Progenitor cell of endocrine pancreas (in vitro differentiated cells): Measurements from ENCODE around the gene ADAM8. TPM values are rescaled to one million over a fixed set of nuclear protein-coding genes. Genes with fewer than 3 reads are reported as not detected.

Experiments used
- DNase-seq: peaks from one replicate; pipeline ENCODE4 v3.0.0; 2021; ENCODE audit warnings: low spot score; ENCODE audit not compliant: unreplicated experiment
- H3K27ac Mint-ChIP-seq: 2 replicates; pipeline ENCODE4 v1.8.0; 2021; ENCODE audit warnings: mild to moderate bottlenecking, moderate library complexity, mixed read lengths
- H3K27me3 Mint-ChIP-seq: 2 replicates; pipeline ENCODE4 v1.8.0; 2021; ENCODE audit warnings: mixed read lengths
- H3K36me3 Mint-ChIP-seq: 2 replicates; pipeline ENCODE4 v1.8.0; 2022; ENCODE audit warnings: mixed read lengths; ENCODE audit not compliant: insufficient read depth
- H3K4me1 Mint-ChIP-seq: 2 replicates; pipeline ENCODE4 v1.8.0; 2021; ENCODE audit warnings: low read depth, mixed read lengths
- H3K4me3 Mint-ChIP-seq: 2 replicates; pipeline ENCODE4 v1.8.0; 2021; ENCODE audit warnings: low read depth, mild to moderate bottlenecking, moderate library complexity, mixed read lengths
- H3K9me3 Mint-ChIP-seq: 2 replicates; pipeline ENCODE4 v1.8.0; 2021; ENCODE audit warnings: low read depth, mixed read lengths
- total RNA-seq: library from RNA; stranded (reverse); gene quantifications from 2 replicates; pipeline ENCODE4 v1.2.1, GENCODE V29; 2021
- TF ChIP-seq, protein P1 (sequence below): fragments of 200-600 bp; sonication (generic); IDR thresholded peaks from one replicate; pipeline ENCODE4 v1.5.0; 2021; ENCODE audit warnings: antibody characterized with exemption, mild to moderate bottlenecking; ENCODE audit not compliant: unreplicated experiment

Gene ADAM8
- total RNA-seq, 1 donor from 2014 or later = 16.3 TPM

DNA sequence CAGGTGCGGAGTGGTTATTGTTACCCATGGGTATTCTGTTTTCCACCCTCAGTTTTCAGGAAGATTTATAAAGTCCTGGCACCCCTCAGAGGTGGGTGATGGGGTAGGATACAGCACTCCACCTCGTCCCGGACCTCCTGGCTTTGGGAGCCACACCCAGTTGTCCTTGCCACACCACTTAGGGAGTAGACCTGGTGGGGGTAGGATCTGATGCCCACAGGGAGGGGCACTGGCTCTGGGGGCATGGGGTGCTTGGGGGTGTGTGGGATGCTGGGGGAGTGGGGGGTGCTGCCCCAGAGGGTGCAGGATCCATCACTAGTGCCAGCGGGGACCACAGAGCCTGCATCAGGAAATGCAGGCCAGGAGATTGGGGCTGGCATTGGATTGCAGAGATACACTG, 36.5 kb upstream of the ADAM8 start:
- H3K4me3 Mint-ChIP-seq = no peak overlapping the region
- peaks cover 4% of the 10 kb centered on the region for H3K36me3 Mint-ChIP-seq
- no peaks in the 10 kb centered on the region for H3K4me1 Mint-ChIP-seq
- no peaks in the 10 kb centered on the region for H3K9me3 Mint-ChIP-seq
- TF ChIP-seq, protein P1, sequence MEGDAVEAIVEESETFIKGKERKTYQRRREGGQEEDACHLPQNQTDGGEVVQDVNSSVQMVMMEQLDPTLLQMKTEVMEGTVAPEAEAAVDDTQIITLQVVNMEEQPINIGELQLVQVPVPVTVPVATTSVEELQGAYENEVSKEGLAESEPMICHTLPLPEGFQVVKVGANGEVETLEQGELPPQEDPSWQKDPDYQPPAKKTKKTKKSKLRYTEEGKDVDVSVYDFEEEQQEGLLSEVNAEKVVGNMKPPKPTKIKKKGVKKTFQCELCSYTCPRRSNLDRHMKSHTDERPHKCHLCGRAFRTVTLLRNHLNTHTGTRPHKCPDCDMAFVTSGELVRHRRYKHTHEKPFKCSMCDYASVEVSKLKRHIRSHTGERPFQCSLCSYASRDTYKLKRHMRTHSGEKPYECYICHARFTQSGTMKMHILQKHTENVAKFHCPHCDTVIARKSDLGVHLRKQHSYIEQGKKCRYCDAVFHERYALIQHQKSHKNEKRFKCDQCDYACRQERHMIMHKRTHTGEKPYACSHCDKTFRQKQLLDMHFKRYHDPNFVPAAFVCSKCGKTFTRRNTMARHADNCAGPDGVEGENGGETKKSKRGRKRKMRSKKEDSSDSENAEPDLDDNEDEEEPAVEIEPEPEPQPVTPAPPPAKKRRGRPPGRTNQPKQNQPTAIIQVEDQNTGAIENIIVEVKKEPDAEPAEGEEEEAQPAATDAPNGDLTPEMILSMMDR = no peak
- no peak for DNase-seq
- no peak overlapping the region for H3K27ac Mint-ChIP-seq
- H3K27me3 Mint-ChIP-seq = no peaks in the 10 kb centered on the region

DNA sequence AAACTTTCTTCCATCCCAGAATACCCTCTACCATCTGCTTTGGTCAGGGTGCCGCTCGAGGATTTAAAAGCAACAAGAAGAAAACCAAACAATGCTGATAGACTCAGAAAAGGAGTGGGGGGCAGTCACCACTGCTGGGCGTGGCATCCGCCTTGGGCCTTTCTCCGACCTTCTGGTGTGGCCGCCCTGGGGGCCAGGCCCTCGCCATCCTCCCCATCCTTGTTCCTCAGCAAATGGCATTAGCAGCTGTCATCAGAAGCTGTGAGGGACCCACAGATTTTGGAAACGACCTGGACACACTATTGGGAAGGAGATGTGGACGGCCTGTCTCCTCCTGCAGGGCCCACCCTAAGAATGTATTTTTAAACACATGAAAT, 36.1 kb upstream of the ADAM8 start:
- DNase-seq = no peak
- H3K27me3 Mint-ChIP-seq = no peaks in the 10 kb centered on the region
- no peak overlapping the region for H3K4me3 Mint-ChIP-seq
- H3K4me1 Mint-ChIP-seq = peaks cover 2% of the 10 kb centered on the region
- peaks cover 5% of the 10 kb centered on the region for H3K36me3 Mint-ChIP-seq
- H3K27ac Mint-ChIP-seq = no peak overlapping the region
- H3K9me3 Mint-ChIP-seq = no peaks in the 10 kb centered on the region
- TF ChIP-seq, protein P1 = no peak

DNA sequence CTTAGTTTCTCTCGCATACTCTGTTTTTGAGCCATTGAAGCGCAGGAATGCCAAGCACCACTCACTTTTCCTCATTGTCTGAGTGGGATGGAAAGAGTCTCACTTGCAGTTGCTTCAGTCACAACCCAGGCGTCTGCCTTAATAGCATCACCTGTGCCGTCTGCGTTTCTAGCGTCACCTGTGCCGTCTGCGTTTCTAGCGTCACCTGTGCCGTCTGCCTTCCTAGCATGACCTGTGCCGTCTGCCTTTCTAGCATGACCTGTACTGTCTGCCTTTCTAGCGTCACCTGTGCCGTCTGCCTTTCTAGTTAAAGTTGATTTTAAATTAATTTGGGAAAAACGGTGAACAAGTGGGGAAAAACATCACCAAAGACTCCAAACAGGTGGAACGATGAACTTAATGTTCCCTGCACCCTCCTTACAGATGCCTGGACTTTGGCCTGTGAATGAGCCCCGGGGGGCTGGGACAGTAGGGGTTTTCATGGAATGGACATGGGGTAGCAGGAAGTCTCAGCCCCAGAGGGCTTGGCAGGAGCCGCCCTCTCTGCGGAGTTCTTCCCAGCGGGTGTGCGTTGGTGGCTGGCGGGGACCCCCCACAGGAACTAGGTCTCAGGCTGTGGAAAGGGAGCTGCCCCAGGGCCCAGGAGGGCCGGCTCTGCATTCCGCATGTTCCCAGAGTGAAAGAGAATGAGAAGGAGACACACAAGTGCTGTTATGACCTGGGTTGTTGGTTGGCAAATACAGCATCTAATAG, 35.5 kb upstream of the ADAM8 start:
- Mint-ChIP-seq H3K4me3 (no peak overlapping the region), H3K36me3 (peaks cover 5% of the 10 kb centered on the region), H3K9me3 (no peaks in the 10 kb centered on the region), H3K27me3 (no peaks in the 10 kb centered on the region), H3K4me1 (peaks cover 5% of the 10 kb centered on the region), H3K27ac (no peak overlapping the region)
- DNase-seq = no peak
- TF ChIP-seq, protein P1 = no peak

DNA sequence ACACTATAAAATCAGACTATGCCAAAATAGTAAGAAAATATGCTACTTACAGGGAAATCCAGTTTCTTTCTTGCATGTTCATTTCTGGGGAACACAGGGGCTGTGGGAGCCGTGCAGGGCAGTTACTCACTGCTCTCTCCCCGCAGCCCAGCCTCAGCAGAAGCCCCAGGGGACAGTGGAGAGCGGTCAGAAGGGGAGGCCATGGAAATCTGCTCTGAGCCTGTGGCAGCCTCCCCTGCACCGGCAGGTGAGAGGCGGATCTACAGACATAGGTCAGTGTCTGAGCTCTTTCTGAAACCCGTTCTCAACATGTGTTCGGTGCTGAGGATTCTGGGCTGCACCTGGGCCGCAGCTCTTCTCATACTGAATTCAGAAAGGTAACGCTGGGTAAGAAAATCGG, 34.9 kb upstream of the ADAM8 start:
- Mint-ChIP-seq H3K4me3 (no peak overlapping the region), H3K4me1 (peaks cover 8% of the 10 kb centered on the region)

DNA sequence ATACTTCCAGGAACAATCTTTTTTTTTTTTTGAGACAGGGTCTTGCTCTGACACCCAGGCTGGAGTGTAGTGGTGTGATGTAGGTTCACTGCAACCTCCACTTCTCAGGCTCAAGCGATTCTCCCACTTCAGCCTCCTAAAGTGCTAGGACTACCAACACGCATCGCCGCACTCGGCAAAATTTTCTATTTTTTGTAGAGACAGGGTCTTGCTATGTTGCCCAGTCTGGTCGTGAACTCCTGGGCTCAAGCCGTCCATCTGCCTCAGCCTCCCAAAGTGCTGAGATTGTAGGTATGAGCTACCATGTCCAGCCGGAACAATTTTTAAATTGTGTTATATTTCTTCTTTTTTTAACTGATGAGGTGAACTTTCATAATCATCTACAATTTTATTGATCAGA, 34.1 kb upstream of the ADAM8 start:
- DNase-seq = no peak
- H3K4me3 Mint-ChIP-seq = peak overlapping the region; percentile 37
- H3K36me3 Mint-ChIP-seq = peaks cover 3% of the 10 kb centered on the region
- peaks cover 8% of the 10 kb centered on the region for H3K4me1 Mint-ChIP-seq
- TF ChIP-seq, protein P1 = no peak
- no peaks in the 10 kb centered on the region for H3K27me3 Mint-ChIP-seq
- H3K9me3 Mint-ChIP-seq = no peaks in the 10 kb centered on the region
- no peak overlapping the region for H3K27ac Mint-ChIP-seq

More for the DNA sequence above, 34.9 kb upstream of the ADAM8 start:
- peaks cover 5% of the 10 kb centered on the region for H3K36me3 Mint-ChIP-seq
- H3K27me3 Mint-ChIP-seq = no peaks in the 10 kb centered on the region
- H3K27ac Mint-ChIP-seq = no peak overlapping the region
- DNase-seq = no peak
- no peaks in the 10 kb centered on the region for H3K9me3 Mint-ChIP-seq
- TF ChIP-seq, protein P1 = no peak
